GM12878 (cell line): ENCODE results near the gene INVS. TPM values are rescaled to one million over a fixed set of nuclear protein-coding genes. Genes with fewer than 3 reads are reported as not detected.

ENCODE experiments used
- ASH2L ChIP-seq: fragments of 300-600, 200-600 bp; sonication (generic); IDR thresholded peaks from 2 replicates; pipeline ENCODE4 v1.6.1; 2017; ENCODE audit warnings: low read depth, mild to moderate bottlenecking, borderline replicate concordance
- ATF2 ChIP-seq: IDR thresholded peaks from 2 replicates; pipeline ENCODE4 v1.6.1; 2012; ENCODE audit warnings: low read length, inconsistent platforms
- BCL11A ChIP-seq: IDR thresholded peaks from 2 replicates; pipeline ENCODE4 v1.6.1; 2011; ENCODE audit warnings: low read depth, low read length
- BHLHE40 ChIP-seq, 2 experiments: fragments of 450-650 bp in 1 of 2; IDR thresholded peaks; 2 replicates each; pipeline ENCODE4 v1.6.1; 2011 to 2017; ENCODE audit warnings: low read depth in 2 of 2, borderline replicate concordance in 1 of 2, improper control_type of control experiment in 1 of 2, low read length in 1 of 2, mild to moderate bottlenecking in 1 of 2
- BMI1 ChIP-seq: fragments of 450-650 bp; IDR thresholded peaks from 2 replicates; pipeline ENCODE4 v1.6.1; 2016; ENCODE audit warnings: mild to moderate bottlenecking, moderate library complexity, borderline replicate concordance
- CEBPB ChIP-seq, 2 experiments: fragments of 150-350 bp in 1 of 2; IDR thresholded peaks; 2 replicates each; pipeline ENCODE4 v1.6.1; 2012 to 2014; ENCODE audit warnings: low read depth in 2 of 2, low read length in 2 of 2, borderline replicate concordance in 1 of 2, inconsistent platforms in 1 of 2
- CREM ChIP-seq: IDR thresholded peaks from 2 replicates; pipeline ENCODE4 v1.6.1; 2014; ENCODE audit warnings: antibody characterized with exemption, low read depth
- EED ChIP-seq: sonication (generic); IDR thresholded peaks from 2 replicates; pipeline ENCODE4 v1.6.1; 2016; ENCODE audit warnings: antibody characterized with exemption, low read depth
- ETV6 ChIP-seq, 2 experiments: fragments of 450-650 bp in 1 of 2; IDR thresholded peaks in 1 of 2; conservative IDR thresholded peaks in 1 of 2; 2 replicates each; pipeline ENCODE4 v1.6.1; 2014; ENCODE audit warnings: antibody characterized with exemption in 1 of 2, borderline replicate concordance in 1 of 2, low read depth in 1 of 2, mild to moderate bottlenecking in 1 of 2, moderate library complexity in 1 of 2
- EZH2 ChIP-seq: IDR thresholded peaks from 2 replicates; pipeline ENCODE4 v1.6.1; 2012; ENCODE audit warnings: low read depth, mild to moderate bottlenecking, control low read depth, inconsistent platforms, low read length, borderline replicate concordance; ENCODE audit not compliant: control insufficient read depth
- HDAC6 ChIP-seq: fragments of 200-600 bp; sonication (generic); IDR thresholded peaks from one replicate; pipeline ENCODE4 v1.8.0; 2017; ENCODE audit warnings: antibody characterized with exemption; ENCODE audit not compliant: unreplicated experiment
- NBN ChIP-seq: fragments of 450-650 bp; IDR thresholded peaks from 2 replicates; pipeline ENCODE4 v1.6.1; 2016
- NFYA ChIP-seq: IDR thresholded peaks from 2 replicates; pipeline ENCODE4 v1.6.1; 2011; ENCODE audit warnings: low read depth, mild to moderate bottlenecking, low read length, improper control_type of control experiment, borderline replicate concordance
- NRF1 ChIP-seq: conservative IDR thresholded peaks from 2 replicates; pipeline ENCODE4 v1.6.1; 2011; ENCODE audit warnings: mild to moderate bottlenecking, low read depth, low read length, improper control_type of control experiment
- PRDM15 ChIP-seq: fragments of 450-650 bp; formaldehyde crosslinking; IDR thresholded peaks from 2 replicates; pipeline ENCODE4 v1.4.0; 2020; ENCODE audit warnings: mild to moderate bottlenecking, moderate library complexity
- RB1 ChIP-seq: fragments of 450-650 bp; formaldehyde crosslinking; IDR thresholded peaks from 2 replicates; pipeline ENCODE4 v1.6.1; 2017; ENCODE audit warnings: mild to moderate bottlenecking, borderline replicate concordance
- RUNX3 ChIP-seq: IDR thresholded peaks from 2 replicates; pipeline ENCODE4 v1.6.1; 2012; ENCODE audit warnings: low read length, inconsistent platforms
- SP1 ChIP-seq: IDR thresholded peaks from one replicate; pipeline ENCODE4 v1.6.1; 2011; ENCODE audit warnings: low read depth, low read length
- TCF3 ChIP-seq: IDR thresholded peaks from 2 replicates; pipeline ENCODE4 v1.6.1; 2012; ENCODE audit warnings: low read depth, mild to moderate bottlenecking, low read length, borderline replicate concordance; ENCODE audit not compliant: insufficient read depth
- YBX1 ChIP-seq: fragments of 450-650 bp; IDR thresholded peaks from 2 replicates; pipeline ENCODE4 v1.6.1; 2016; ENCODE audit warnings: antibody characterized with exemption
- ZNF217 ChIP-seq: fragments of 450-650 bp; IDR thresholded peaks from 2 replicates; pipeline ENCODE4 v1.6.1; 2017; ENCODE audit warnings: antibody characterized with exemption, mild to moderate bottlenecking
- ZZZ3 ChIP-seq: IDR thresholded peaks from 2 replicates; pipeline ENCODE4 v1.6.1; 2011; ENCODE audit warnings: low read depth; ENCODE audit not compliant: control insufficient read depth, insufficient read length
- polyA plus RNA-seq, 11 experiments: library from polyadenylated mRNA; depleted of rRNA in 4 of 11; unstranded in 6 of 11; stranded (reverse) in 5 of 11; fragments of >200 nt; fragmentation: Nextera tagmentation in 4 of 11; fragmentation: Illumina TruSeq in 1 of 11; extraction: Ambion mirVana in 4 of 11; extraction: Trizol in 1 of 11; gene quantifications; 1 replicate in 1 of 11; 2 replicates in 10 of 11; pipeline versions ENCODE4 v1.2.1 to v1.2.3, GENCODE V29; 2011 to 2016; ENCODE audit warnings: inconsistent platforms in 2 of 11, missing spikeins in 2 of 11, low read depth in 1 of 11
- total RNA-seq, 4 experiments: library from RNA; depleted of rRNA in 3 of 4; stranded (reverse); fragments of >200 nt in 3 of 4; fragmentation: Illumina TruSeq in 1 of 4; extraction: Trizol in 1 of 4; gene quantifications; 2 replicates each; pipeline versions ENCODE4 v1.2.1 to v1.2.3, GENCODE V29; 2013 to 2021
- TF ChIP-seq, protein P1 (sequence below): fragments of 450-650 bp; IDR thresholded peaks from 2 replicates; pipeline ENCODE4 v1.6.1; 2017; ENCODE audit warnings: mild to moderate bottlenecking
- TF ChIP-seq, protein P2 (sequence below): IDR thresholded peaks from 2 replicates; pipeline ENCODE4 v1.6.1; 2012; ENCODE audit warnings: low read depth, low read length, improper control_type of control experiment

INVS gene
- total and polyA plus RNA-seq, 10 of the 15 experiments (the other 5 are each of a cell fraction or from before 2014, with no cell fraction given): 0.93 to 20.8 (median 13.2) TPM

- peak; percentile 92; the same call in 1 of the 2 replicates for TF ChIP-seq TCF3
- TF ChIP-seq NRF1: no peak
- TF ChIP-seq ZZZ3: no peak
- TF ChIP-seq SP1: peak; percentile 65
- TF ChIP-seq RUNX3: peak; percentile 100
- peak; percentile 86 for TF ChIP-seq BMI1
- TF ChIP-seq EZH2: 0 out of 2 replicates have a peak, but pooled peaks have one; percentile 77
- peak; percentile 56 to 64; a peak in 3 of 4 replicates for TF ChIP-seq BHLHE40 (IDR thresholded peaks at IDR 0.05; ENCODE audit: borderline replicate concordance in 1 of 2, low read depth in 2 of 2, low read length in 1 of 2)
- no peak for TF ChIP-seq YBX1
- TF ChIP-seq RB1: no peak
- peak; percentile 86 for TF ChIP-seq CREM
- peak; percentile 94 for TF ChIP-seq BCL11A
- TF ChIP-seq EED: peak; percentile 54
- TF ChIP-seq HDAC6: no peak
- no peak for TF ChIP-seq ASH2L
- TF ChIP-seq CEBPB (IDR thresholded peaks at IDR 0.05; ENCODE audit: borderline replicate concordance in 1 of 2, low read depth in 2 of 2, low read length in 2 of 2): peak in 1 of 2 experiments; percentile 92; a peak in 2 of 4 replicates
- TF ChIP-seq PRDM15: no peak
- TF ChIP-seq, protein P1, sequence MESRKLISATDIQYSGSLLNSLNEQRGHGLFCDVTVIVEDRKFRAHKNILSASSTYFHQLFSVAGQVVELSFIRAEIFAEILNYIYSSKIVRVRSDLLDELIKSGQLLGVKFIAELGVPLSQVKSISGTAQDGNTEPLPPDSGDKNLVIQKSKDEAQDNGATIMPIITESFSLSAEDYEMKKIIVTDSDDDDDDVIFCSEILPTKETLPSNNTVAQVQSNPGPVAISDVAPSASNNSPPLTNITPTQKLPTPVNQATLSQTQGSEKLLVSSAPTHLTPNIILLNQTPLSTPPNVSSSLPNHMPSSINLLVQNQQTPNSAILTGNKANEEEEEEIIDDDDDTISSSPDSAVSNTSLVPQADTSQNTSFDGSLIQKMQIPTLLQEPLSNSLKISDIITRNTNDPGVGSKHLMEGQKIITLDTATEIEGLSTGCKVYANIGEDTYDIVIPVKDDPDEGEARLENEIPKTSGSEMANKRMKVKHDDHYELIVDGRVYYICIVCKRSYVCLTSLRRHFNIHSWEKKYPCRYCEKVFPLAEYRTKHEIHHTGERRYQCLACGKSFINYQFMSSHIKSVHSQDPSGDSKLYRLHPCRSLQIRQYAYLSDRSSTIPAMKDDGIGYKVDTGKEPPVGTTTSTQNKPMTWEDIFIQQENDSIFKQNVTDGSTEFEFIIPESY: no peak
- peak; percentile 97 for TF ChIP-seq ATF2
- TF ChIP-seq ZNF217: peak; percentile 84
- peak in 1 of 2 experiments; percentile 57; a peak in 1 of 4 replicates for TF ChIP-seq ETV6 (conservative IDR thresholded peaks at IDR 0.05 in 1 of 2, IDR thresholded peaks at IDR 0.05 in 1 of 2; ENCODE audit: borderline replicate concordance in 1 of 2, low read depth in 1 of 2)
- no peak for TF ChIP-seq NBN
- no peak for TF ChIP-seq NFYA
- TF ChIP-seq, protein P2, sequence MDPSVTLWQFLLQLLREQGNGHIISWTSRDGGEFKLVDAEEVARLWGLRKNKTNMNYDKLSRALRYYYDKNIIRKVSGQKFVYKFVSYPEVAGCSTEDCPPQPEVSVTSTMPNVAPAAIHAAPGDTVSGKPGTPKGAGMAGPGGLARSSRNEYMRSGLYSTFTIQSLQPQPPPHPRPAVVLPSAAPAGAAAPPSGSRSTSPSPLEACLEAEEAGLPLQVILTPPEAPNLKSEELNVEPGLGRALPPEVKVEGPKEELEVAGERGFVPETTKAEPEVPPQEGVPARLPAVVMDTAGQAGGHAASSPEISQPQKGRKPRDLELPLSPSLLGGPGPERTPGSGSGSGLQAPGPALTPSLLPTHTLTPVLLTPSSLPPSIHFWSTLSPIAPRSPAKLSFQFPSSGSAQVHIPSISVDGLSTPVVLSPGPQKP: no peak
These were observed 14.3 kb upstream of the INVS start (continued) for GRCh38 chr9:100084734-100085133.
